CD4-positive, alpha-beta T cell treated with Interleukin-6 for 4 hours (primary cell): Measurements from ENCODE around the gene PNKD.
A peak's percentile ranks its signal among the peaks of the same experiment; 100 is the strongest.
"Not testable (repeated sequence)": the region's sequence is repeated elsewhere in the genome, so short reads cannot be mapped to it uniquely, and the experiment has no call there.

Experiments used
- DNase-seq: peaks from one replicate; pipeline ENCODE4 v3.0.0-alpha.2; 2020; ENCODE audit warnings: mixed read lengths

PNKD gene

GRCh38 chr2:218257390-218257981, 12.8 kb upstream of the PNKD start:
- peak; percentile 74 for DNase-seq

GRCh38 chr2:218259099-218259961, 11.0 kb upstream of the PNKD start:
- DNase-seq: no peak

GRCh38 chr2:218260166-218260565, 10.2 kb upstream of the PNKD start:
- no peak for DNase-seq

- DNase-seq: no peak
These were observed 9.4 kb upstream of the PNKD start, which contains the start of gene GPBAR1 for GRCh38 chr2:218260742-218261422. Gene GPBAR1, plus strand, starts transcription at chr2:218261015. Its CDS starts 1,710 bp downstream, at chr2:218262725.

- DNase-seq: no peak
These were observed 8.7 kb upstream of the PNKD start for GRCh38 chr2:218261423-218262236.

GRCh38 chr2:218262237-218262600, 8.1 kb upstream of the PNKD start:
- no peak for DNase-seq

- no peak for DNase-seq
These were observed 7.4 kb upstream of the PNKD start for GRCh38 chr2:218262631-218263586.

GRCh38 chr2:218263817-218264641, 6.3 kb upstream of the PNKD start:
- no peak for DNase-seq

GRCh38 chr2:218264773-218265561, 5.4 kb upstream of the PNKD start:
- no peak for DNase-seq

- DNase-seq: no peak
These were observed 4.7 kb upstream of the PNKD start for GRCh38 chr2:218265626-218266025.

- DNase-seq: no peak
These were observed 3.9 kb upstream of the PNKD start for GRCh38 chr2:218266316-218266979.

GRCh38 chr2:218267259-218267658, 3.1 kb upstream of the PNKD start:
- no peak for DNase-seq

GRCh38 chr2:218270721-218271486, 585 bp downstream of the PNKD start:
- DNase-seq: no peak

GRCh38 chr2:218271487-218271797, 1.1 kb downstream of the PNKD start:
- DNase-seq: no peak

- no peak for DNase-seq
These were observed 1.7 kb downstream of the PNKD start for GRCh38 chr2:218271865-218272530.

GRCh38 chr2:218272531-218273212, 2.4 kb downstream of the PNKD start:
- DNase-seq: peak; percentile 85

- not testable (repeated sequence) for DNase-seq
These were observed 3.0 kb downstream of the PNKD start for GRCh38 chr2:218273214-218273907.
